Mesothelial cell of epicardium (in vitro differentiated cells): ENCODE results near the gene MAN2A2. TPM values are rescaled to one million over a fixed set of nuclear protein-coding genes. Genes with fewer than 3 reads are reported as not detected.
A peak's percentile ranks its signal among the peaks of the same experiment; 100 is the strongest.

ENCODE experiments used
- DNase-seq, 2 experiments: peaks; one replicate each; pipeline ENCODE4 v3.0.0; 2021; ENCODE audit warnings: low spot score in 2 of 2; ENCODE audit not compliant: unreplicated experiment in 2 of 2
- H3K27ac Mint-ChIP-seq: 2 replicates; pipeline ENCODE4 v1.8.0; 2021; ENCODE audit warnings: mixed read lengths
- H3K27me3 Mint-ChIP-seq: 2 replicates; pipeline ENCODE4 v1.8.0; 2021; ENCODE audit warnings: low read depth, mixed read lengths
- H3K36me3 Mint-ChIP-seq: 2 replicates; pipeline ENCODE4 v1.8.0; 2021; ENCODE audit warnings: mixed read lengths
- H3K4me1 Mint-ChIP-seq: 2 replicates; pipeline ENCODE4 v1.8.0; 2021; ENCODE audit warnings: mixed read lengths
- H3K4me3 Mint-ChIP-seq: 2 replicates; pipeline ENCODE4 v1.8.0; 2021; ENCODE audit warnings: mild to moderate bottlenecking, moderate library complexity, mixed read lengths
- H3K9me3 Mint-ChIP-seq: 2 replicates; pipeline ENCODE4 v1.8.0; 2021; ENCODE audit warnings: mixed read lengths
- total RNA-seq: library from RNA; stranded (reverse); gene quantifications from 3 replicates; pipeline ENCODE4 v1.2.1, GENCODE V29; 2021
- TF ChIP-seq, protein P1 (sequence below): fragments of 200-600 bp; sonication (generic); IDR thresholded peaks from one replicate; pipeline ENCODE4 v1.5.0; 2021; ENCODE audit warnings: antibody characterized with exemption; ENCODE audit not compliant: unreplicated experiment

Gene MAN2A2
- total RNA-seq, 1 donor from 2014 or later = 104 TPM

GRCh38 chr15:90934949-90935751 lies 32.0 kb downstream of the MAN2A2 start, which contains the start of gene UNC45A:
Gene UNC45A (plus strand): TSS chr15:90935285. CDS start chr15:90935325, 40 bp downstream.
- Mint-ChIP-seq H3K36me3 (peaks cover 11% of the 10 kb centered on the region), H3K27me3 (no peaks in the 10 kb centered on the region), H3K27ac (peak within 1 kb of the TSS; percentile 94), H3K9me3 (no peaks in the 10 kb centered on the region), H3K4me1 (peaks cover 27% of the 10 kb centered on the region), H3K4me3 (peak within 1 kb of the TSS; percentile 86)
- DNase-seq = peak; percentile 88 to 92
- TF ChIP-seq, protein P1, sequence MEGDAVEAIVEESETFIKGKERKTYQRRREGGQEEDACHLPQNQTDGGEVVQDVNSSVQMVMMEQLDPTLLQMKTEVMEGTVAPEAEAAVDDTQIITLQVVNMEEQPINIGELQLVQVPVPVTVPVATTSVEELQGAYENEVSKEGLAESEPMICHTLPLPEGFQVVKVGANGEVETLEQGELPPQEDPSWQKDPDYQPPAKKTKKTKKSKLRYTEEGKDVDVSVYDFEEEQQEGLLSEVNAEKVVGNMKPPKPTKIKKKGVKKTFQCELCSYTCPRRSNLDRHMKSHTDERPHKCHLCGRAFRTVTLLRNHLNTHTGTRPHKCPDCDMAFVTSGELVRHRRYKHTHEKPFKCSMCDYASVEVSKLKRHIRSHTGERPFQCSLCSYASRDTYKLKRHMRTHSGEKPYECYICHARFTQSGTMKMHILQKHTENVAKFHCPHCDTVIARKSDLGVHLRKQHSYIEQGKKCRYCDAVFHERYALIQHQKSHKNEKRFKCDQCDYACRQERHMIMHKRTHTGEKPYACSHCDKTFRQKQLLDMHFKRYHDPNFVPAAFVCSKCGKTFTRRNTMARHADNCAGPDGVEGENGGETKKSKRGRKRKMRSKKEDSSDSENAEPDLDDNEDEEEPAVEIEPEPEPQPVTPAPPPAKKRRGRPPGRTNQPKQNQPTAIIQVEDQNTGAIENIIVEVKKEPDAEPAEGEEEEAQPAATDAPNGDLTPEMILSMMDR = no peak

GRCh38 chr15:90936823-90937222 lies 33.7 kb downstream of the MAN2A2 start:
- H3K4me3 Mint-ChIP-seq = peak overlapping the region; percentile 86
- H3K36me3 Mint-ChIP-seq = peaks cover 21% of the 10 kb centered on the region
- peaks cover 21% of the 10 kb centered on the region for H3K4me1 Mint-ChIP-seq
- H3K9me3 Mint-ChIP-seq = no peaks in the 10 kb centered on the region
- no peak overlapping the region for H3K27ac Mint-ChIP-seq
- TF ChIP-seq, protein P1 = no peak
- DNase-seq = no peak
- no peaks in the 10 kb centered on the region for H3K27me3 Mint-ChIP-seq

DNA sequence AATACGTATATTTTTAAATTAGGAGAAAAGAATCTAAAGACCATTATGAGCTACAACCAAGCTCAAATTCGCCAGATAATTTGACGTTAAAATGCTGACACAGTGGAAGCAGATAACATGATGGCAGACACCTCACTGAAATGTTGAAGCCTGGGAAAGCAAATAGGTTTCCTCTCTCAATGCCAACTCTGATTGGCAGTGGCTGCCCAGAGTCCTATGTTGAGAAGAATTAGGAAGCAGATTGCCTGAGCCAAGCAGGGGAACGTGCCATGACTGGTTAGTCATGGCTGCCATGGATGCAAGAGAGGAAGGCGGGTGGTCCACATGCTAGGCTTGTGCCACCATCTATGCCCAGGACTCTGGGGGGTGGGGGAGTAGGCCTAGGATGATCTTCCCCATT lies 35.2 kb downstream of the MAN2A2 start:
- Mint-ChIP-seq H3K27ac (no peak overlapping the region), H3K27me3 (no peaks in the 10 kb centered on the region), H3K9me3 (no peaks in the 10 kb centered on the region), H3K4me1 (peaks cover 17% of the 10 kb centered on the region), H3K4me3 (no peak overlapping the region), H3K36me3 (peaks cover 28% of the 10 kb centered on the region)
- TF ChIP-seq, protein P1 = no peak
- DNase-seq = no peak

- H3K27me3 Mint-ChIP-seq = no peaks in the 10 kb centered on the region
- H3K9me3 Mint-ChIP-seq = no peaks in the 10 kb centered on the region
- no peak overlapping the region for H3K4me3 Mint-ChIP-seq
- H3K36me3 Mint-ChIP-seq = peaks cover 34% of the 10 kb centered on the region
- TF ChIP-seq, protein P1 = no peak
- DNase-seq = no peak
- peaks cover 12% of the 10 kb centered on the region for H3K4me1 Mint-ChIP-seq
- no peak overlapping the region for H3K27ac Mint-ChIP-seq
Observed at GRCh38 chr15:90939756-90940155, 36.7 kb downstream of the MAN2A2 start.

DNA sequence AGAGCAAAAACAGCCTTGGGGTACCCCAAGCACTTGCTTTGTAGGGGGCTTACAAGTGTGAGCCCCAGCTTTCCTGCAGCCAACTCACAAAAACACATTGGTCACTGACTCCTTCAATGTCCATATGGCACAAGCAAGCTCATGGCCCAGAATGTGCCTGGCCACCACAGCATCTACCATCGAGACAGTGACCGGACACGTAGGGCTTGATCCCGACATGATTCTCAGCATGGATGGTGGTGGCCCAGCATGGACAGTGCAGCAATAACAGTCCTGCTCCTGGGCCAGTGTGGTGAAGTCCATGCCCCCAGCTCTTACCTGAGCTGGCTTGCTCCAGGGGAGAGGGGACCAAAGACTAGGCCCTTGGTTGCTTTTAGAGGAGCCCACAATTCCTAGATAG lies 37.9 kb downstream of the MAN2A2 start:
- TF ChIP-seq, protein P1 = no peak
- H3K27ac Mint-ChIP-seq = no peak overlapping the region
- no peak overlapping the region for H3K4me3 Mint-ChIP-seq
- H3K4me1 Mint-ChIP-seq = peaks cover 8% of the 10 kb centered on the region
- H3K27me3 Mint-ChIP-seq = no peaks in the 10 kb centered on the region
- peaks cover 38% of the 10 kb centered on the region for H3K36me3 Mint-ChIP-seq
- no peaks in the 10 kb centered on the region for H3K9me3 Mint-ChIP-seq
- no peak for DNase-seq
